ENCODE results near the gene KRT3. TPM values are rescaled to one million over a fixed set of nuclear protein-coding genes. Genes with fewer than 3 reads are reported as not detected.

Gene KRT3
- total and polyA plus RNA-seq, 10 of the 15 experiments (the other 5 are each of a cell fraction or from before 2014, with no cell fraction given): not detected

- POLR2A ChIA-PET: no interaction called here
- ATAC-seq (no peak), FAIRE-seq (no peak), DNase-seq (ENCODE audit: low read depth, low spot score) (no peak)
- H4K20me1 ChIP-seq (ENCODE audit: control insufficient read depth, insufficient read depth): no peaks in the 10 kb centered on the region
- CTCF ChIA-PET: no interaction called here
- BruUV-seq (replicated peaks): no TSS peak
- WGBS (ENCODE audit: insufficient coverage, insufficient replicate concordance, low lambda C conversion rate, missing lambda C conversion rate): 29% methylated on average over 10 of the region's 10 CpGs
- no peaks in the 10 kb centered on the region for H3K79me2 ChIP-seq (ENCODE audit: control insufficient read depth, insufficient read depth, low read length)
- H3K27ac ChIP-seq (ENCODE audit: control insufficient read depth, insufficient read depth): no peak overlapping the region
- H3K27me3 ChIP-seq (replicated peaks in 1 of 2; ENCODE audit: control insufficient read depth in 2 of 2, insufficient read depth in 2 of 2, low read length in 1 of 2): peaks cover 0 to 5% of the 10 kb centered on the region in 2 experiments; a peak in 2 of 4 replicates
- RAD21 ChIA-PET (ENCODE audit: unreplicated experiment): no interaction called here
- intact Hi-C loops (cut with micrococcal nuclease; ENCODE audit: unreplicated experiment) (no loop called here), in situ Hi-C loops (cut with MboI) (no loop called here)
- no peaks in the 10 kb centered on the region for H3K9me3 ChIP-seq (replicated peaks; ENCODE audit: control insufficient read depth, insufficient read depth, low read length)
- TF ChIP-seq MTA2 (IDR thresholded peaks at IDR 0.05; ENCODE audit: low read depth): no peak
- no peak for TF ChIP-seq SRF (IDR thresholded peaks at IDR 0.05; ENCODE audit: low read depth in 2 of 2, low read length in 2 of 2)
- TF ChIP-seq EGR1 (IDR thresholded peaks at IDR 0.05; ENCODE audit: borderline replicate concordance in 1 of 2, low read depth in 2 of 2, low read length in 2 of 2): no peak
- no peaks in the 10 kb centered on the region for H3K36me3 ChIP-seq (ENCODE audit: control insufficient read depth in 2 of 2, insufficient read depth in 2 of 2, low read length in 1 of 2)
- no peak overlapping the region for H3K4me2 ChIP-seq (ENCODE audit: control insufficient read depth, insufficient read depth)
- no peak overlapping the region for H2AFZ ChIP-seq (ENCODE audit: control insufficient read depth, low read depth, low read length)
- H3K4me1 ChIP-seq (ENCODE audit: control insufficient read depth, insufficient read depth, low read length): no peaks in the 10 kb centered on the region
- no peak overlapping the region for H3K9ac ChIP-seq (ENCODE audit: control insufficient read depth, insufficient read depth, low read length)
- H3K4me3 ChIP-seq: no peak overlapping the region
- SMC1A ChIA-PET (ENCODE audit: uncharacterized antibody, unreplicated experiment): no interaction called here
These were observed 27.3 kb downstream of the KRT3 start for GRCh38 chr12:52768479-52769200.

GRCh38 chr12:52767427-52767826 lies 28.5 kb downstream of the KRT3 start:
- Histone ChIP-seq H3K4me3 (no peak overlapping the region), H3K4me2 (ENCODE audit: control insufficient read depth, insufficient read depth) (no peak overlapping the region), H3K79me2 (ENCODE audit: control insufficient read depth, insufficient read depth, low read length) (no peaks in the 10 kb centered on the region), H3K9me3 (replicated peaks; ENCODE audit: control insufficient read depth, insufficient read depth, low read length) (no peaks in the 10 kb centered on the region), H3K27ac (ENCODE audit: control insufficient read depth, insufficient read depth) (no peak overlapping the region), H3K27me3 (replicated peaks in 1 of 2; ENCODE audit: control insufficient read depth in 2 of 2, insufficient read depth in 2 of 2, low read length in 1 of 2) (peaks cover 0 to 5% of the 10 kb centered on the region in 2 experiments; a peak in 2 of 4 replicates), H2AFZ (ENCODE audit: control insufficient read depth, low read depth, low read length) (no peak overlapping the region), H3K9ac (ENCODE audit: control insufficient read depth, insufficient read depth, low read length) (no peak overlapping the region), H3K36me3 (ENCODE audit: control insufficient read depth in 2 of 2, insufficient read depth in 2 of 2, low read length in 1 of 2) (no peaks in the 10 kb centered on the region), H4K20me1 (ENCODE audit: control insufficient read depth, insufficient read depth) (no peaks in the 10 kb centered on the region), H3K4me1 (ENCODE audit: control insufficient read depth, insufficient read depth, low read length) (no peaks in the 10 kb centered on the region)
- ChIA-PET CTCF (no interaction called here), RAD21 (ENCODE audit: unreplicated experiment) (no interaction called here), SMC1A (ENCODE audit: uncharacterized antibody, unreplicated experiment) (no interaction called here), POLR2A (no interaction called here)
- TF ChIP-seq RUNX3 (IDR thresholded peaks at IDR 0.05; ENCODE audit: low read length): no peak
- TF ChIP-seq E2F4 (IDR thresholded peaks at IDR 0.05; ENCODE audit: low read depth, low read length): no peak
- no TSS peak for BruUV-seq (replicated peaks)
- DNase-seq (ENCODE audit: low read depth, low spot score) (no peak), ATAC-seq (no peak), FAIRE-seq (no peak)
- in situ Hi-C loops (cut with MboI) (no loop called here), intact Hi-C loops (cut with micrococcal nuclease; ENCODE audit: unreplicated experiment) (no loop called here)
- WGBS (ENCODE audit: insufficient coverage, insufficient replicate concordance, low lambda C conversion rate, missing lambda C conversion rate): 2% methylated on average over 3 of the region's 3 CpGs

Measured in GM12878 (cell line).